Osteocyte (in vitro differentiated cells): ENCODE measurements around the gene NOP53. TPM values are rescaled to one million over a fixed set of nuclear protein-coding genes. Genes with fewer than 3 reads are reported as not detected.
"Not testable (repeated sequence)": the region's sequence is repeated elsewhere in the genome, so short reads cannot be mapped to it uniquely, and the experiment has no call there.

Source experiments
- DNase-seq: peaks from one replicate; pipeline ENCODE4 v3.0.0; 2021; ENCODE audit warnings: mixed read lengths; ENCODE audit not compliant: unreplicated experiment; ENCODE audit errors: extremely low spot score
- H3K27ac Mint-ChIP-seq: one replicate; pipeline ENCODE4 v1.8.0; 2021; ENCODE audit warnings: mild to moderate bottlenecking, mixed read lengths; ENCODE audit not compliant: unreplicated experiment
- H3K27me3 Mint-ChIP-seq: one replicate; pipeline ENCODE4 v1.8.0; 2021; ENCODE audit warnings: mixed read lengths; ENCODE audit not compliant: unreplicated experiment
- H3K36me3 Mint-ChIP-seq: one replicate; pipeline ENCODE4 v1.8.0; 2021; ENCODE audit warnings: mixed read lengths; ENCODE audit not compliant: unreplicated experiment
- H3K4me1 Mint-ChIP-seq: one replicate; pipeline ENCODE4 v1.8.0; 2021; ENCODE audit warnings: mixed read lengths; ENCODE audit not compliant: unreplicated experiment
- H3K4me3 Mint-ChIP-seq: one replicate; pipeline ENCODE4 v1.8.0; 2021; ENCODE audit warnings: mild to moderate bottlenecking, moderate library complexity, mixed read lengths; ENCODE audit not compliant: unreplicated experiment
- H3K9me3 Mint-ChIP-seq: one replicate; pipeline ENCODE4 v1.8.0; 2021; ENCODE audit warnings: mixed read lengths; ENCODE audit not compliant: unreplicated experiment
- total RNA-seq: library from RNA; stranded (reverse); gene quantifications from 2 replicates; pipeline ENCODE4 v1.2.1, GENCODE V29; 2021
- TF ChIP-seq, protein P1 (sequence below): fragments of 200-600 bp; sonication (generic); IDR thresholded peaks from 2 replicates; pipeline ENCODE4 v1.5.0; 2021; ENCODE audit warnings: antibody characterized with exemption, mild to moderate bottlenecking, moderate library complexity

The NOP53 gene
- total RNA-seq, 1 donor from 2014 or later: 232 TPM

DNA sequence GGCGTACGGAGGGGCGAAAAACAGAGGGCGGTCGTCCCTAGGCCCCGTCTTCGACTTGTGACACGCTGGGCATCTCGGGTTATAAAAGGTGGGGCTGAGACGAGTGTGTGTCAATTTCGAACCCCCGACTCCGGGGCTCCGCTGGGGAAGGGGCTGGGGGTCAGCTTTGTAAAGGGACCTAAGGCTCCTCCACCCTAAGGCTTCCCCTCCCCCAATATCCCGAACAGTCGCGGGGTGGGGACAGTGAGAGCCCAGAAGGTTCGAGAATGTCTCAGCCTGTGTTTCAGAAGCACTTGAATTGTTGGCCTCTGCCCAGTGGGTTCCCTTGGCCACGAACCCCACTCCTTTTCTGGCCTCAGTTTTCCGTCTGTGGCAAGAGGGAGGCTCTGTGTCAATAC, 33.6 kb downstream of the NOP53 start:
- Mint-ChIP-seq H3K9me3 (no peaks in the 10 kb centered on the region), H3K36me3 (peaks cover 19% of the 10 kb centered on the region), H3K27me3 (no peaks in the 10 kb centered on the region), H3K4me1 (peaks cover 27% of the 10 kb centered on the region), H3K27ac (peak overlapping the region; percentile 95), H3K4me3 (peak overlapping the region; percentile 99)
- TF ChIP-seq, protein P1, sequence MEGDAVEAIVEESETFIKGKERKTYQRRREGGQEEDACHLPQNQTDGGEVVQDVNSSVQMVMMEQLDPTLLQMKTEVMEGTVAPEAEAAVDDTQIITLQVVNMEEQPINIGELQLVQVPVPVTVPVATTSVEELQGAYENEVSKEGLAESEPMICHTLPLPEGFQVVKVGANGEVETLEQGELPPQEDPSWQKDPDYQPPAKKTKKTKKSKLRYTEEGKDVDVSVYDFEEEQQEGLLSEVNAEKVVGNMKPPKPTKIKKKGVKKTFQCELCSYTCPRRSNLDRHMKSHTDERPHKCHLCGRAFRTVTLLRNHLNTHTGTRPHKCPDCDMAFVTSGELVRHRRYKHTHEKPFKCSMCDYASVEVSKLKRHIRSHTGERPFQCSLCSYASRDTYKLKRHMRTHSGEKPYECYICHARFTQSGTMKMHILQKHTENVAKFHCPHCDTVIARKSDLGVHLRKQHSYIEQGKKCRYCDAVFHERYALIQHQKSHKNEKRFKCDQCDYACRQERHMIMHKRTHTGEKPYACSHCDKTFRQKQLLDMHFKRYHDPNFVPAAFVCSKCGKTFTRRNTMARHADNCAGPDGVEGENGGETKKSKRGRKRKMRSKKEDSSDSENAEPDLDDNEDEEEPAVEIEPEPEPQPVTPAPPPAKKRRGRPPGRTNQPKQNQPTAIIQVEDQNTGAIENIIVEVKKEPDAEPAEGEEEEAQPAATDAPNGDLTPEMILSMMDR: no peak
- DNase-seq: no peak

DNA sequence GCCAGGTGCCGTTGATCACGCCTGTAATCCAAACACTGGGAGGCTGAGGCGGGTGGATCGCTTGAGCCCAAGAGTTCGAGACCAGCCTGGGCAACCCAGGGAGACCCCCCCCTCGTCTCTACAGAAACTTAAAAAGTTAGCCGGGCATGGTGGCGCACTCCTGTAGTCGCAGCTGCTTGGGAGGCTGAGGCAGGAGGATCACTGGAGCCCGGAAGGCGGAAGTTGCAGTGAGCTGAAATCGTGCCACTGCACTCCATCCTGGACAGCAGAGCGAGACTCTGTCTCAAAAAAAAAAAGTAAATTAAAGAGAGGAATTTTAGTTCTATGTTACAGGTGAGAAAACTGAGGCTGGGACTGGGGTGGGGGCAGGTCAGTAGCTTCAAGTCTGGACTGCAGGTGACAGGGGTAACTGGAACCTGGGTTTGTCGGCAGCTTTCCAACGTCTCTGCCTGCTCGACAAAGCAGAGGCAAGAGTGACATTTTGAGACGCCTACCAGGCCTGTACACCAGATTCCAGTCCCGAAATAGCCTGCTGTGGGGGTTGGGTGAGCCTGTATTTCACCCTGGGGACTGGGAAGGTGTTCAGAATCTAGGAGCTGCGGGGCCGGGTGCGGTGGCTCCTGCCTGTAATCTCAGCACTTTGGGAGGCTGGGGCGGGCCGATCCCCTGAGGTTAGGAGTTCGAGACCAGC, 34.3 kb downstream of the NOP53 start:
- Mint-ChIP-seq H3K4me1 (peaks cover 27% of the 10 kb centered on the region), H3K4me3 (peak overlapping the region; percentile 99), H3K9me3 (no peaks in the 10 kb centered on the region), H3K27ac (peak overlapping the region; percentile 95), H3K27me3 (no peaks in the 10 kb centered on the region), H3K36me3 (peaks cover 25% of the 10 kb centered on the region)
- TF ChIP-seq, protein P1: no peak
- no peak for DNase-seq

DNA sequence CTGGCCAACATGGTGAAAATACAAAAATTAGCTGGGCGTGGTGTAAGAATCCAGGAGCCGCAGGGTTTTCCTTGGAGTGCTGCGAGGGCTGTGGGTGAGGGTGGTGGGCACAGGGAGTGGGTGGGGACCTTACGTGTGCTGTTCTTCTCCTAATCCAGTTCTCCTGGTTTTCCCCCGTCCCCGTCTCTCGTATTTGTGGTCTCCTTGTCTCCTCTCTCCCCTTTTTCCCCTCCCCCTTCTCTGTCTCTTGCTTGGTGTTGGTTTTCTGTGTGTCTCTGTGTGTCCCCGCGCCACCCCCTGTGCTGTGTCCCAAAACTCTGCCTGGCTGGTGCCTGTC, 34.8 kb downstream of the NOP53 start:
- DNase-seq: no peak
- Mint-ChIP-seq H3K4me1 (peaks cover 27% of the 10 kb centered on the region), H3K9me3 (no peaks in the 10 kb centered on the region), H3K36me3 (peaks cover 25% of the 10 kb centered on the region), H3K27ac (peak overlapping the region; percentile 95), H3K27me3 (no peaks in the 10 kb centered on the region), H3K4me3 (peak overlapping the region; percentile 99)
- TF ChIP-seq, protein P1: no peak

DNA sequence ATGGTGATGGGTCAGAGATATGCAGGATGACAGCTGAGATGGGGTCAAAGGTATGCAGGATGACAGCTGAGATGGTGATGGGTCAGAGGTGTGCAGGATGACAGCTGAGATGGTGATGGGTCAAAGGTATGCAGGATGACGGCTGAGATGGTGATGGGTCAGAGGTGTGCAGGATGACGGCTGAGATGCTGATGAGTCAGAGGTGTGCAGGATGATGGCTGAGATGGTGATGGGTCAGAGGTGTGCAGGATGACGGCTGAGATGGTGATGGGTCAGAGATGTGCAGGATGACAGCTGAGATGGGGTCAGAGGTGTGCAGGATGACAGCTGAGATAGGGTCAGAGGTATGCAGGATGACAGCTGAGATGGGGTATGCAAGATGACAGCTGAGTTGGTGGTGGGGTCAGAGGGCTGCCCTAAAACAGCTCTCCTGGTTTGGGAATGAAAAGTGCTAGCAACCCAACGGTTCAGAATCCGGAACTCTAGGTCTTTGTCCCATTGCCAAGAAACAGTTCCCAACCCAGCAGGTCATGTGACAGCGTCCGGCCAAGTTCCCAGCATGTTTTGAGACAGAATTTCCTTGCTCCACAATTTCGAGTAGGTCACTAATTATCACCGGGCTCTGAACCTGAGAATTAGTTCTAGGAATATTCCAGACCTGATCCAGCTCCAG, 36.4 kb downstream of the NOP53 start:
- TF ChIP-seq, protein P1: no peak
- no peak for DNase-seq
- H3K27me3 Mint-ChIP-seq: no peaks in the 10 kb centered on the region
- no peak overlapping the region for H3K4me3 Mint-ChIP-seq
- H3K9me3 Mint-ChIP-seq: no peaks in the 10 kb centered on the region
- H3K27ac Mint-ChIP-seq: no peak overlapping the region
- H3K36me3 Mint-ChIP-seq: peaks cover 25% of the 10 kb centered on the region
- H3K4me1 Mint-ChIP-seq: peaks cover 27% of the 10 kb centered on the region

DNA sequence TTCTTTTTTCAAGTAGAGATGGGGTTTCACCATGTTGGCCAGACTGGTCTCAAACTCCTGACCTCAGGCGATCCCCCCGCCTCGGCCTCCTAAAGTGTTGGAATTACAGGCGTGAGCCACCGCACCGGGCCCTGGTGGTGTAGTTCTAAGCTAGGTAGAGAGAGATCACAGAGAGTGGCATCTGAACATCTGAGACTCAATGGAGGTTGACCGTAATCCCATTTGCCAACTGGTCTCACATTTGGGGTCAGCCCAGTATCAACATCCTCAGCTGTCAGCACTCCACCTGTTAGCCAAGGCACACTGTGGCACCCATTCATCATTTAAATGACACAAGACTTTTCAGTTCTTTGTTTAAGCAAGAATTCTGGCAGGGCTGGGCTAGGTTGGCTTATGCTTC, 41.2 kb downstream of the NOP53 start:
- H3K36me3 Mint-ChIP-seq: peaks cover 20% of the 10 kb centered on the region
- H3K27me3 Mint-ChIP-seq: no peaks in the 10 kb centered on the region
- H3K27ac Mint-ChIP-seq: no peak overlapping the region
- H3K4me1 Mint-ChIP-seq: peaks cover 7% of the 10 kb centered on the region
- H3K4me3 Mint-ChIP-seq: no peak overlapping the region
- DNase-seq: no peak
- TF ChIP-seq, protein P1: no peak
- H3K9me3 Mint-ChIP-seq: no peaks in the 10 kb centered on the region

DNA sequence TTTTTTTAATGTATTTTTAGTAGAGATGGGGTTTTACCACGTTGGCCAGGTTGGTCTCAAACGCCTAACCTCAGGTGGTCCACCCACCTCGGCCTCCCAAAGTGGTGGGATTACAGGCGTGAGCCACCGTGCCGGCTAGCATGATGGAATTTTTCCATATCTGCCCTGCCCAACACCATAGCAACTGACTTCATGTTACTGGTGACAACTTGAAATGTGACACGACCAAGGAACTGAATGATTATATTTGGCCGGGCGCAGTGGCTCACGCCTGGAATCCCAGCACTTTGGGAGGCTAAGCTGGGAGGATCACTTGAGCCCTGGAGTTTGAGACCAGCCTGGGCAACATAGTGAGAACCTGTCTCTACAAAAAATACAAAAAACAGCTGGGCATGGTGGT, 42.0 kb downstream of the NOP53 start:
- H3K27ac Mint-ChIP-seq, H3K9me3 Mint-ChIP-seq, H3K27me3 Mint-ChIP-seq, H3K4me3 Mint-ChIP-seq, H3K4me1 Mint-ChIP-seq, DNase-seq: not testable (repeated sequence)
- peaks cover 13% of the 10 kb centered on the region for H3K36me3 Mint-ChIP-seq

DNA sequence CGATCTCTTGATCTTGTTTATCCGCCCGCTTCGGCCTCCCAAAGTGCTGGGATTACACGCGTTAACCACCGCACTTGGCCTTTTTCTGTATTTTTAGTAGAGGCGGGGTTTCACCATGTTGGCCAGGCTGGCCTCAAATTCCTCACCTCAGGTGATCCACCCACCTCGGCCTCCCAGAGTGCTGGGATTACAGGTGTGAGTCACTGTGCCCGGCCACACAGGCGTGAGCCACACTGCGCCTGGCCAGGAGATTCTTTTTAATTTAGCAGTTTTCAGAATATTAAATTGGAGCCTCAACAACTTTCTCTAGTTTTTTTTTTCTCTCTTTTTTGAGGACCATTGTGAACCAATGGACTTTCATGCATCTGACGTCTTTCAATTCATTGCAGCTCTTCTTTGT, 44.5 kb downstream of the NOP53 start:
- H3K36me3 Mint-ChIP-seq, H3K27ac Mint-ChIP-seq, H3K27me3 Mint-ChIP-seq, H3K4me1 Mint-ChIP-seq, H3K9me3 Mint-ChIP-seq, H3K4me3 Mint-ChIP-seq, DNase-seq: not testable (repeated sequence)
